Jurkat, Clone E6-1 (cell line): ENCODE results near the gene R3HDM4.
"Not testable (repeated sequence)": the region's sequence is repeated elsewhere in the genome, so short reads cannot be mapped to it uniquely, and the experiment has no call there.

Experiments used
- DNase-seq: peaks from one replicate; pipeline ENCODE4 v3.0.0-alpha.2; 2011; ENCODE audit warnings: low read depth, low spot score
- H3K4me3 ChIP-seq: 2 replicates; pipeline ENCODE4 v1.5.1; 2011; ENCODE audit warnings: mild to moderate bottlenecking, low read length, control low read depth, moderate library complexity

The R3HDM4 gene

DNA sequence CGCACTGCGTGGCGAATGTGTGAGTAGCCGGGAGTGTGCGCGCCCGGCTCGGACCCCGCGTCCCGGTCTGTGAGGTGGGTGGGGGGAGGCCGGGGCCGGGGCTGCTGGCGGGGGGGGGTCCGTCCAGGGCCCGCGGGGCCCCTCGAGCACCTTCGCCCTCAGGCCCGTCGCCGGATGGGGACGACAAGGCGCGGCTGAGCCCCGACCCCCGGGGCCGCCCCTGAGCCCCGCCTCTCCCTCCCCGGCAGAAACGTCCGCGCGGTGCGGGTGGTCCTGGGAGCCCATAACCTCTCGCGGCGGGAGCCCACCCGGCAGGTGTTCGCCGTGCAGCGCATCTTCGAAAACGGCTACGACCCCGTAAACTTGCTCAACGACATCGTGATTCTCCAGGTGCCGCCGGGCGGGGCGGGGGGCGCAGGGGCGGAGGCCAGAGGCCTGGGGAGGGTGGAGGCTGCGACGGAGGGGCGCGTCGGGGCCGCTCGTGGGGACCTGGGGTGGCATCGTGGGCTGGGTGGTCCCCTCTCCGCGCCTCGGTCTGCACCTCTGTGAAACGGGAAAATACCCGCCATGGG is 59.9 kb downstream of the R3HDM4 start:
- no peak overlapping the region for H3K4me3 ChIP-seq
- no peak for DNase-seq

DNA sequence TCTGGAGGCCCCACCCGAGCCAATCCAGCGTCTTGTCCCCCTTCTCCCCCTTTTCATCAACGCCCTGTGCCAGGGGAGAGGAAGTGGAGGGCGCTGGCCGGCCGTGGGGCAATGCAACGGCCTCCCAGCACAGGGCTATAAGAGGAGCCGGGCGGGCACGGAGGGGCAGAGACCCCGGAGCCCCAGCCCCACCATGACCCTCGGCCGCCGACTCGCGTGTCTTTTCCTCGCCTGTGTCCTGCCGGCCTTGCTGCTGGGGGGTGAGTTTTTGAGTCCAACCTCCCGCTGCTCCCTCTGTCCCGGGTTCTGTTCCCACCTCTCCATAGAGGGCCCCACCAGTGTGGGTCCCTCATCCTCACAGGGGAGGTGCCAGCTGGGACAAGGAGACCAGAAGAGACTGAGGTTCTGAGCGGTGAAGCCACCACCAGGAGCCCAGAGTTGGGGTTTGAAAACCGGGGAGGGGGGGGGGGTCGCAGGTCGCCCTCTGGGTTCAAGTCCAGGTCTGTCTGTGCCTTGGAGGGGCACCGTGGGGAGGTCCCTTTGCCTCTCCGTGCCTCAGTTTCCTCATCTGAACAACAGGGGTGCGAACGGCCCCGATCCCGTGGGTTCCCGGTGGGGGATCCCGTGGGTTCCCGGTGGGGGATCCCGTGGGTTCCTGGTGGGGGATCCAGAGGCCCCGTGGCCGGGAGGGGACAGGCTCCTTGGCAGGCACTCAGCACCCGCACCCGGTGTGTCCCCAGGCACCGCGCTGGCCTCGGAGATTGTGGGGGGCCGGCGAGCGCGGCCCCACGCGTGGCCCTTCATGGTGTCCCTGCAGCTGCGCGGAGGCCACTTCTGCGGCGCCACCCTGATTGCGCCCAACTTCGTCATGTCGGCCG is 60.6 kb downstream of the R3HDM4 start, which contains the start of gene ELANE:
TSS of gene ELANE (plus strand) at position 168 of the 878 bp plus-strand sequence. CDS start at position 194, 26 bp downstream.
- no peak within 1 kb of the TSS for H3K4me3 ChIP-seq
- DNase-seq = no peak

DNA sequence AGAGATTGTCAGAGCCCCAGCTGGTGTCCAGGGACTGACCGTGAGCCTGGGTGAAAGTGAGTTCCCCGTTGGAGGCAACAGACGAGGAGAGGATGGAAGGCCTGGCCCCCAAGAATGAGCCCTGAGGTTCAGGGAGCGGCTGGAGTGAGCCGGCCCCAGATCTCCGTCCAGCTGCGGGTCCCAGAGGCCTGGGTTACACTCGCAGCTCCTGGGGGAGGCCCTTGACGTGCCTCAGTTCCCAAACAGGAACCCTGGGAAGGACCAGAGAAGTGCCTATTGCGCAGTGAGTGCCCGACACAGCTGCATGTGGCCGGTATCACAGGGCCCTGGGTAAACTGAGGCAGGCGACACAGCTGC is 62.1 kb downstream of the R3HDM4 start:
- H3K4me3 ChIP-seq = no peak overlapping the region
- no peak for DNase-seq

DNA sequence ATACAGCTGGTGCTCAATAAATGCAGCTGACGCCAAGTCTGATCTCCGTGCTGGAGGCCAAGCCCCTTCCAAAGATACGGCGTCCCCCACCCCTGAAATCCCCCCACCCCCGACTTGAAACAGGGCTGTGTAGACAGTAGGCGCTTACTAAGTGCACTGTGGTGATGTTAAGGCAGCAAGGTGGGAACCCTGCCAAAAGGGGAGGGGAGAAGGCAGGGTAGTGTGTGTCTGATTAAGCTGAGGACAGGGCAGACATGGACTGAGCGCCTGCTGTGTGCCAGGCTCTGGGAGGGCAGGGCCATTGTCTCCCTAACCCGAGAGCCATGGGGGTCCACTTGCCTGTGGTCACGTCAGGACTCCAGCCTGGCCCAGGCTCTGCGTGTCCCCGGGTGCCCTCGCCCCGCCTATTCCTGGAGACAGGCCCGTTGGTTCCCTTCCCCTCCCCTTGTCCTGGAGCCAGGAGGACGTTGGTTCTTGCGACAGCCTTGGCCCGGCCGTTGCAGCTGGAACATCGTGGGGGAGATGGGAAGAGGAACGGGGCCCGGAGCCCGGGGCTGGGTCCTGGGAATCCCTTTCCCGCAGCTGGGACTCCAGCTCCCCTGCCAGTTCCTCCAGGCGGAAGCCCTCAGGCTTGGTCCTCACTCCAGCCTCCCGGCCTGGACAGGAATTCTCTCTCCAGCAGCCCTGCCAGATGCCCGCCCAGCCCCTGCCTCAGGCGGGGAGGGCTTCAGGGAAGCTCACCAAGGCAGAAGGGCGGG is 62.6 kb downstream of the R3HDM4 start:
- no peak overlapping the region for H3K4me3 ChIP-seq
- no peak for DNase-seq

DNA sequence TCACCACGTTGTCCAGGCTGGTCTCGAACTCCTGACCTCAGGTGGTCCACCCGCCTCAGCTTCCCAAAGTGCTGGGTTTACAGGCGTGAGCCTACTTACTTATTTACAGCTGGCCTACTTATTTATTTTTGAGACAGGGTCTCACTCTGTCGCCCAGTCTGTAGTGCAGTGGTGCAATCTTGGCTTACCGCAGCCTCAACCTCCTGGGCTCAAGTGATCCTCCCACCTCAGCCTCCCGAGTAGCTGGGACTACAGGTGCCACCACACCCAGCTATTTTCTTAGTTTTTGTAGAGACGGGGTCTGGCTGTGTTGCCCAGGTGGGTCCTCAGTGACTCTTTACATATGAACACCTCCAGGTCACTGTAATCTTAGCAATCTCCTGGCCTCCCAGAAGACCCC is 63.8 kb downstream of the R3HDM4 start:
- H3K4me3 ChIP-seq, DNase-seq: not testable (repeated sequence)

DNA sequence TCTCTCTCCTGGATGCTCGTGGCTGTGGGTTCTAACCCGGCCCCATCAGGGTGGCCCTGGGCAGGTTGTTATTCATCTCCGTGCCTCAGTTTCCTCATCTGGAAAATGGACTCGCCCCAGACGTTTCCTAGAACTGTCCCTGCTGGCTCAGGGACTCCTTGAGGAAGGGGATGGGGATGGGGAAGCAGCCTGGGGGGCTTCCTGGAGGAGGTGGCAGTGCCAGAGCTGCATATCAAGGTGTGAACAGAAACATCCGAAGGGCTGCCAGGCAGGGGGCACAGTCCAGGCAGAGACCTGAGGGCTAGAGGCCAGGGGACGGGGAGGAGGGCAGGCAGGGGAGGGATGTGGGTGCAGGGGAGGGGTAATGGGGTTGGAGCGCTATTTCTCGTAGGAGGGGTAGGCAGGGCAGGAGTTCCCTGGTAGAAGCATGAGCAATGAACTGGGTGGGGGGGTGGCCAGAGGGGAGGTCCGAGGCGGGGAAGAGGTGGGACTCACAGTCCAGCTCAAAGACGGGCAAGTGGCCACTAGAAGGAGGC is 64.6 kb downstream of the R3HDM4 start:
- no peak overlapping the region for H3K4me3 ChIP-seq
- DNase-seq = no peak
